ENCODE results near the gene CARMIL1.

Gene CARMIL1

GRCh38 chr6:25582101-25582500, 302.9 kb downstream of the CARMIL1 start:
- no peak for ATAC-seq
- TF ChIP-seq ZNF70 (CRISPR knock-in tag; IDR thresholded peaks at IDR 0.05) (no peak), ISL1 (CRISPR knock-in tag; IDR thresholded peaks at IDR 0.05) (no peak), RARB (CRISPR knock-in tag; IDR thresholded peaks at IDR 0.05) (no peak), CSDC2 (CRISPR knock-in tag; IDR thresholded peaks at IDR 0.05) (no peak), BACH2 (CRISPR knock-in tag; IDR thresholded peaks at IDR 0.05; ENCODE audit: borderline replicate concordance) (no peak), ZFP3 (CRISPR knock-in tag; IDR thresholded peaks at IDR 0.05) (no peak), ESRRG (CRISPR knock-in tag; IDR thresholded peaks at IDR 0.05) (no peak), OSR1 (CRISPR knock-in tag; IDR thresholded peaks at IDR 0.05) (no peak), PATZ1 (CRISPR knock-in tag; IDR thresholded peaks at IDR 0.05; ENCODE audit: borderline replicate concordance) (no peak), CREB5 (CRISPR knock-in tag; IDR thresholded peaks at IDR 0.05; ENCODE audit: low read depth) (no peak), SNAI2 (CRISPR knock-in tag; IDR thresholded peaks at IDR 0.05) (no peak), ZNF565 (CRISPR knock-in tag; conservative IDR thresholded peaks at IDR 0.05; ENCODE audit: low read depth) (no peak), ZC3H10 (CRISPR knock-in tag; IDR thresholded peaks at IDR 0.05) (no peak), TOX (CRISPR knock-in tag; IDR thresholded peaks at IDR 0.05; ENCODE audit: borderline replicate concordance) (no peak), ARNTL (CRISPR knock-in tag; IDR thresholded peaks at IDR 0.05; ENCODE audit: borderline replicate concordance, low read depth) (no peak), TSHZ2 (CRISPR knock-in tag; IDR thresholded peaks at IDR 0.05) (no peak)

GRCh38 chr6:25583099-25583498, 303.9 kb downstream of the CARMIL1 start:
- no peak for ATAC-seq
- TF ChIP-seq ESRRG (CRISPR knock-in tag; IDR thresholded peaks at IDR 0.05) (no peak), RARB (CRISPR knock-in tag; IDR thresholded peaks at IDR 0.05) (no peak), TOX (CRISPR knock-in tag; IDR thresholded peaks at IDR 0.05; ENCODE audit: borderline replicate concordance) (no peak), SNAI2 (CRISPR knock-in tag; IDR thresholded peaks at IDR 0.05) (no peak), ISL1 (CRISPR knock-in tag; IDR thresholded peaks at IDR 0.05) (no peak), POU6F1 (CRISPR knock-in tag; IDR thresholded peaks at IDR 0.05; ENCODE audit: borderline replicate concordance, low read depth) (no peak), ZFP30 (CRISPR knock-in tag; IDR thresholded peaks at IDR 0.05) (no peak), BACH2 (CRISPR knock-in tag; IDR thresholded peaks at IDR 0.05; ENCODE audit: borderline replicate concordance) (no peak), PPARA (CRISPR knock-in tag; IDR thresholded peaks at IDR 0.05; ENCODE audit: borderline replicate concordance) (no peak), ZNF8 (CRISPR knock-in tag; IDR thresholded peaks at IDR 0.05) (no peak), ZC3H10 (CRISPR knock-in tag; IDR thresholded peaks at IDR 0.05) (no peak)

- no peak for ATAC-seq
- no peak for TF ChIP-seq PPARA (CRISPR knock-in tag; IDR thresholded peaks at IDR 0.05; ENCODE audit: borderline replicate concordance)
- no peak for TF ChIP-seq ISL1 (CRISPR knock-in tag; IDR thresholded peaks at IDR 0.05)
- no peak for TF ChIP-seq ZFP3 (CRISPR knock-in tag; IDR thresholded peaks at IDR 0.05)
- no peak for TF ChIP-seq TSHZ2 (CRISPR knock-in tag; IDR thresholded peaks at IDR 0.05)
- no peak for TF ChIP-seq CREB5 (CRISPR knock-in tag; IDR thresholded peaks at IDR 0.05; ENCODE audit: low read depth)
- TF ChIP-seq ZFP30 (CRISPR knock-in tag; IDR thresholded peaks at IDR 0.05): no peak
- TF ChIP-seq SNAI2 (CRISPR knock-in tag; IDR thresholded peaks at IDR 0.05): no peak
- no peak for TF ChIP-seq CSRNP3 (CRISPR knock-in tag; IDR thresholded peaks at IDR 0.05)
- TF ChIP-seq ZNF8 (CRISPR knock-in tag; IDR thresholded peaks at IDR 0.05): no peak
- TF ChIP-seq RARB (CRISPR knock-in tag; IDR thresholded peaks at IDR 0.05): no peak
- no peak for TF ChIP-seq TCF4 (CRISPR knock-in tag; IDR thresholded peaks at IDR 0.05; ENCODE audit: borderline replicate concordance)
- TF ChIP-seq CSDC2 (CRISPR knock-in tag; IDR thresholded peaks at IDR 0.05): no peak
- TF ChIP-seq ZNF70 (CRISPR knock-in tag; IDR thresholded peaks at IDR 0.05): no peak
- no peak for TF ChIP-seq OSR1 (CRISPR knock-in tag; IDR thresholded peaks at IDR 0.05)
Measured at GRCh38 chr6:25583906-25584305, 304.7 kb downstream of the CARMIL1 start.
